PC-3 (cell line): ENCODE results near the gene ADAT1. TPM values are rescaled to one million over a fixed set of nuclear protein-coding genes. Genes with fewer than 3 reads are reported as not detected.
A peak's percentile ranks its signal among the peaks of the same experiment; 100 is the strongest.

Experiments used
- ATAC-seq: fragments of 200-7000 bp; cut with Tn5 transposase; 2 replicates; pipeline ENCODE4 v1.9.1; 2020; ENCODE audit warnings: mild to moderate bottlenecking, moderate library complexity
- BruUV-seq: library from RNA; stranded (reverse); fragments of 400-500 nt; replicated peaks from 2 replicates; lab custom pipeline; 2021; lab: Mats Ljungman, UMichigan
- CTCF ChIA-PET: fragments of 300-600 bp; sonication (Branson Sonifier 250); formaldehyde crosslinking; loops from one replicate; lab custom pipeline; 2022; ENCODE audit warnings: antibody characterized with exemption; lab: Charles Lee
- POLR2A ChIA-PET: fragments of 300-600 bp; sonication (Branson Sonifier 250); formaldehyde crosslinking; loops from one replicate; lab custom pipeline; 2022; ENCODE audit warnings: antibody characterized with exemption; ENCODE audit not compliant: unreplicated experiment; lab: Charles Lee
- DNase-seq: peaks from one replicate; pipeline ENCODE4 v3.0.0-alpha.2; 2015
- H2AFZ ChIP-seq: fragments of 300-600 bp; sonication (generic); 2 replicates; pipeline ENCODE4 v1.6.0; 2016; ENCODE audit warnings: antibody characterized with exemption, low read length
- H3F3A ChIP-seq: fragments of 300-600 bp; sonication (generic); one replicate; pipeline ENCODE4 v1.6.0; 2017; ENCODE audit warnings: antibody characterized with exemption, low read length, control low read depth, mild to moderate bottlenecking; ENCODE audit not compliant: unreplicated experiment
- H3K27ac ChIP-seq: fragments of 300-600 bp; sonication (generic); 2 replicates; pipeline ENCODE4 v1.5.1; 2016; ENCODE audit warnings: mild to moderate bottlenecking, low read length
- H3K27me3 ChIP-seq: fragments of 300-600 bp; sonication (generic); 2 replicates; pipeline ENCODE4 v1.6.1; 2016; ENCODE audit warnings: low read length, mixed read lengths
- H3K36me3 ChIP-seq: fragments of 300-600 bp; sonication (generic); 2 replicates; pipeline ENCODE4 v1.6.1; 2016; ENCODE audit warnings: low read depth, mixed run types, low read length, mixed read lengths
- H3K4me1 ChIP-seq: fragments of 300-600 bp; sonication (generic); 2 replicates; pipeline ENCODE4 v1.5.1; 2016; ENCODE audit warnings: low read length; ENCODE audit not compliant: insufficient read depth
- H3K4me2 ChIP-seq: fragments of 300-600 bp; sonication (generic); 2 replicates; pipeline ENCODE4 v1.6.0; 2016; ENCODE audit warnings: low read length
- H3K4me3 ChIP-seq: fragments of 300-600 bp; sonication (generic); 2 replicates; pipeline ENCODE4 v1.5.1; 2016; ENCODE audit warnings: mild to moderate bottlenecking, low read length, mixed read lengths
- H3K79me2 ChIP-seq: fragments of 300-600 bp; sonication (generic); 2 replicates; pipeline ENCODE4 v1.6.1; 2017; ENCODE audit warnings: low read length, mixed read lengths
- H3K9ac ChIP-seq: fragments of 300-600 bp; sonication (generic); 2 replicates; pipeline ENCODE4 v1.6.0; 2016; ENCODE audit warnings: mild to moderate bottlenecking, low read length
- H3K9me2 ChIP-seq: fragments of 300-600 bp; sonication (generic); replicated peaks from 2 replicates; pipeline ENCODE4 v1.6.1; 2016; ENCODE audit warnings: mixed run types, low read length, mixed read lengths
- H3K9me3 ChIP-seq: fragments of 300-600 bp; sonication (generic); 2 replicates; pipeline ENCODE4 v1.6.1; 2016; ENCODE audit warnings: low read length, mixed read lengths
- H4K20me1 ChIP-seq: fragments of 300-600 bp; sonication (generic); 2 replicates; pipeline ENCODE4 v1.6.1; 2016; ENCODE audit warnings: low read length, mixed read lengths
- EZH2 ChIP-seq: fragments of 300-600 bp; sonication (generic); IDR thresholded peaks from one replicate; pipeline ENCODE4 v1.6.1; 2017; ENCODE audit warnings: antibody characterized with exemption, mild to moderate bottlenecking, low read length; ENCODE audit not compliant: unreplicated experiment
- EZH2phosphoT487 ChIP-seq: fragments of 300-600 bp; sonication (generic); IDR thresholded peaks from 2 replicates; pipeline ENCODE4 v1.6.1; 2018; ENCODE audit warnings: mild to moderate bottlenecking, antibody characterized with exemption, low read length, borderline replicate concordance
- intact Hi-C: fragments of 100-400 bp; cut with micrococcal nuclease; formaldehyde crosslinking; loops from 2 replicates; pipeline ENCODE4 v1.9.0; 2023
- total RNA-seq: library from RNA; depleted of rRNA; stranded (reverse); fragments of >200 nt; gene quantifications from 2 replicates; pipeline ENCODE4 v1.2.3, GENCODE V29; 2014
- TF ChIP-seq, protein P1 (sequence below): fragments of 300-600 bp; sonication (generic); conservative IDR thresholded peaks from 2 replicates; pipeline ENCODE4 v1.5.1; 2017; ENCODE audit warnings: antibody characterized with exemption, low read depth, mild to moderate bottlenecking, low read length

ADAT1 gene
- total RNA-seq, 1 experiment from 2014 or later: 42.8 TPM

DNA sequence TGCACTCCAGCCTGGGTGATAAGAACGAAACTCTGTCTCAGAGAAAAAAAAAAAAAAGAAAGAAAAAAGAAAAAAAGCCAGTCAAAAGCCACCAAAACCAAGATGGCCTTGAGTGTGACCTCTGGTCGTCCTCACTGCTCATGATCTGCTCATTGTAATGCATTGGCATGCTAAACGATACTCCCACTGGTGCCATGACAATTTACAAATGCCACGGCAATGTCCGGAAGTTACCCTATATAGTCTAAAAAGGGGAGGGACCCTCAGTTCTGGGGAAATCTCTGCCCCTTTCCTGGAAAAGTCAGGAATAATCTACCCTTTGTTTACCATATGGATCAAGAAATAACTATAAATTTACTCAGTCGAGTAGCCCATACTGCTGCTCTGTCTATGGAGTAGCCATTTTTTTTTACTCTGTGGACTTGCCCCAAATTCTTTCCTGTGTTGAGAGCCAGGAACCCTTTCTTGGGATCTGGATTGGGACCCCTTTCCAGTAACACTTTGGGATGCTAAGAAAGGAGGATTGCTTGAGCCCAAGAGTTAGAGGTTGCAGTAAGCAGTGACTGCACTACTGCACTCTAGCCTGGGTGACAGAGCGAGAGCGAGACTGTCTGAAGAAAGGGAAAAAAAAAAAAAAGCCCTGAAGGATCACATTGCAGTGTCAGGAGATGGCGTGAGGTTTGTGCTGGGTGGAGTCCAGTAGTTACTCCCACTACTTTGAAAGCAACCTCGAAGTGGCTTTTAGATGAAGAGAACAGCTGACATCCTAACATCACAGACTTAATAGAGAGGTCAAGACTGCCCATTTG lies 63.3 kb downstream of the ADAT1 start:
- H4K20me1 ChIP-seq: no peaks in the 10 kb centered on the region
- ChIA-PET POLR2A (no interaction called here), CTCF (no interaction called here)
- H3K4me2 ChIP-seq: no peak overlapping the region
- TF ChIP-seq EZH2 (no peak), EZH2phosphoT487 (no peak)
- TF ChIP-seq, protein P1, sequence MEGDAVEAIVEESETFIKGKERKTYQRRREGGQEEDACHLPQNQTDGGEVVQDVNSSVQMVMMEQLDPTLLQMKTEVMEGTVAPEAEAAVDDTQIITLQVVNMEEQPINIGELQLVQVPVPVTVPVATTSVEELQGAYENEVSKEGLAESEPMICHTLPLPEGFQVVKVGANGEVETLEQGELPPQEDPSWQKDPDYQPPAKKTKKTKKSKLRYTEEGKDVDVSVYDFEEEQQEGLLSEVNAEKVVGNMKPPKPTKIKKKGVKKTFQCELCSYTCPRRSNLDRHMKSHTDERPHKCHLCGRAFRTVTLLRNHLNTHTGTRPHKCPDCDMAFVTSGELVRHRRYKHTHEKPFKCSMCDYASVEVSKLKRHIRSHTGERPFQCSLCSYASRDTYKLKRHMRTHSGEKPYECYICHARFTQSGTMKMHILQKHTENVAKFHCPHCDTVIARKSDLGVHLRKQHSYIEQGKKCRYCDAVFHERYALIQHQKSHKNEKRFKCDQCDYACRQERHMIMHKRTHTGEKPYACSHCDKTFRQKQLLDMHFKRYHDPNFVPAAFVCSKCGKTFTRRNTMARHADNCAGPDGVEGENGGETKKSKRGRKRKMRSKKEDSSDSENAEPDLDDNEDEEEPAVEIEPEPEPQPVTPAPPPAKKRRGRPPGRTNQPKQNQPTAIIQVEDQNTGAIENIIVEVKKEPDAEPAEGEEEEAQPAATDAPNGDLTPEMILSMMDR: no peak
- H3K27me3 ChIP-seq: no peaks in the 10 kb centered on the region
- no TSS peak for BruUV-seq
- H2AFZ ChIP-seq: no peak overlapping the region
- intact Hi-C loops: loop anchor here (5.0 kb wide), 2 partner anchors 63 to 88 kb away; partner anchors contain the start of genes ADAT1, KARS1 and TERF2IP
- no peaks in the 10 kb centered on the region for H3K9me3 ChIP-seq
- H3K4me3 ChIP-seq: no peak overlapping the region
- DNase-seq (no peak), ATAC-seq (no peak)
- no peak overlapping the region for H3K27ac ChIP-seq
- H3F3A ChIP-seq: no peaks in the 10 kb centered on the region
- no peaks in the 10 kb centered on the region; the same call in 1 of the 2 replicates for H3K79me2 ChIP-seq
- no peaks in the 10 kb centered on the region for H3K9me2 ChIP-seq
- no peak overlapping the region for H3K9ac ChIP-seq
- no peaks in the 10 kb centered on the region for H3K36me3 ChIP-seq
- H3K4me1 ChIP-seq: peaks cover 5% of the 10 kb centered on the region; the same call in 1 of the 2 replicates

GRCh38 chr16:75558846-75559401 lies 64.2 kb downstream of the ADAT1 start:
- H2AFZ ChIP-seq: no peak overlapping the region
- BruUV-seq: no TSS peak
- ChIA-PET POLR2A (no interaction called here), CTCF (no interaction called here)
- H3F3A ChIP-seq: no peaks in the 10 kb centered on the region
- H3K4me1 ChIP-seq: peaks cover 5% of the 10 kb centered on the region; the same call in 1 of the 2 replicates
- ATAC-seq (no peak), DNase-seq (peak; percentile 13)
- no peak overlapping the region for H3K9ac ChIP-seq
- no peaks in the 10 kb centered on the region for H3K36me3 ChIP-seq
- intact Hi-C loops: loop anchor here (5.0 kb wide), 2 partner anchors 63 to 88 kb away; partner anchors contain the start of genes ADAT1, KARS1 and TERF2IP
- H3K4me2 ChIP-seq: no peak overlapping the region
- H3K79me2 ChIP-seq: no peaks in the 10 kb centered on the region; the same call in 1 of the 2 replicates
- H3K9me3 ChIP-seq: no peaks in the 10 kb centered on the region
- H3K4me3 ChIP-seq: no peak overlapping the region
- H4K20me1 ChIP-seq: no peaks in the 10 kb centered on the region
- no peaks in the 10 kb centered on the region for H3K9me2 ChIP-seq
- no peaks in the 10 kb centered on the region for H3K27me3 ChIP-seq
- no peak overlapping the region for H3K27ac ChIP-seq
- TF ChIP-seq EZH2 (no peak), EZH2phosphoT487 (no peak)
- TF ChIP-seq, protein P1: no peak
